ENCODE measurements around the gene DNAJC16.

The DNAJC16 gene

GRCh38 chr1:15507278-15507677, 19.4 kb upstream of the DNAJC16 start:
- Histone ChIP-seq H3F3A (ENCODE audit: insufficient read depth) (no peaks in the 10 kb centered on the region), H3K9me2 (replicated peaks; ENCODE audit: insufficient read depth, low read length) (no peaks in the 10 kb centered on the region), H3K4me3 (ENCODE audit: insufficient read depth, low read length, poor library complexity, severe bottlenecking) (no peak overlapping the region), H3K27me3 (ENCODE audit: low read length) (no peaks in the 10 kb centered on the region), H4K20me1 (ENCODE audit: low read depth, low read length) (no peaks in the 10 kb centered on the region), H3K27ac (ENCODE audit: low read depth, low read length) (no peak overlapping the region), H3K36me3 (ENCODE audit: low read length) (no peaks in the 10 kb centered on the region), H3K9ac (ENCODE audit: low read length) (no peak overlapping the region), H2AFZ (ENCODE audit: low read depth, low read length, severe bottlenecking) (no peak overlapping the region), H3K9me3 (ENCODE audit: insufficient read depth, low read length) (no peaks in the 10 kb centered on the region), H3K79me2 (ENCODE audit: insufficient read depth, low read length) (no peaks in the 10 kb centered on the region), H3K4me2 (ENCODE audit: low read depth, low read length, poor library complexity, severe bottlenecking) (no peak overlapping the region)
- no peak for TF ChIP-seq EZH2phosphoT487 (conservative IDR thresholded peaks at IDR 0.05; ENCODE audit: low read length)
- TF ChIP-seq CTCF (IDR thresholded peaks at IDR 0.05; ENCODE audit: insufficient read depth, low read length, poor library complexity, severe bottlenecking) = no peak

GRCh38 chr1:15508700-15509487, 17.8 kb upstream of the DNAJC16 start:
- Histone ChIP-seq H3K27ac (ENCODE audit: low read depth, low read length) (no peak overlapping the region), H3K4me2 (ENCODE audit: low read depth, low read length, poor library complexity, severe bottlenecking) (no peak overlapping the region), H3F3A (ENCODE audit: insufficient read depth) (no peaks in the 10 kb centered on the region), H3K9ac (ENCODE audit: low read length) (no peak overlapping the region), H3K79me2 (ENCODE audit: insufficient read depth, low read length) (no peaks in the 10 kb centered on the region), H3K9me2 (replicated peaks; ENCODE audit: insufficient read depth, low read length) (no peaks in the 10 kb centered on the region), H3K36me3 (ENCODE audit: low read length) (no peaks in the 10 kb centered on the region), H3K4me3 (ENCODE audit: insufficient read depth, low read length, poor library complexity, severe bottlenecking) (no peak overlapping the region), H2AFZ (ENCODE audit: low read depth, low read length, severe bottlenecking) (no peak overlapping the region), H4K20me1 (ENCODE audit: low read depth, low read length) (no peaks in the 10 kb centered on the region), H3K9me3 (ENCODE audit: insufficient read depth, low read length) (no peaks in the 10 kb centered on the region), H3K27me3 (ENCODE audit: low read length) (no peaks in the 10 kb centered on the region)
- TF ChIP-seq CTCF (IDR thresholded peaks at IDR 0.05; ENCODE audit: insufficient read depth, low read length, poor library complexity, severe bottlenecking) = no peak
- no peak for TF ChIP-seq EZH2phosphoT487 (conservative IDR thresholded peaks at IDR 0.05; ENCODE audit: low read length)

- no peaks in the 10 kb centered on the region for H4K20me1 ChIP-seq (ENCODE audit: low read depth, low read length)
- H3K4me3 ChIP-seq (ENCODE audit: insufficient read depth, low read length, poor library complexity, severe bottlenecking) = no peak overlapping the region
- H3K36me3 ChIP-seq (ENCODE audit: low read length) = no peaks in the 10 kb centered on the region
- no peaks in the 10 kb centered on the region for H3K9me2 ChIP-seq (replicated peaks; ENCODE audit: insufficient read depth, low read length)
- no peaks in the 10 kb centered on the region for H3F3A ChIP-seq (ENCODE audit: insufficient read depth)
- H3K9me3 ChIP-seq (ENCODE audit: insufficient read depth, low read length) = no peaks in the 10 kb centered on the region
- no peak overlapping the region for H3K9ac ChIP-seq (ENCODE audit: low read length)
- no peak overlapping the region for H3K4me2 ChIP-seq (ENCODE audit: low read depth, low read length, poor library complexity, severe bottlenecking)
- no peak overlapping the region for H2AFZ ChIP-seq (ENCODE audit: low read depth, low read length, severe bottlenecking)
- H3K27ac ChIP-seq (ENCODE audit: low read depth, low read length) = no peak overlapping the region
- no peaks in the 10 kb centered on the region for H3K79me2 ChIP-seq (ENCODE audit: insufficient read depth, low read length)
- TF ChIP-seq CTCF (IDR thresholded peaks at IDR 0.05; ENCODE audit: insufficient read depth, low read length, poor library complexity, severe bottlenecking) = no peak
- no peak for TF ChIP-seq EZH2phosphoT487 (conservative IDR thresholded peaks at IDR 0.05; ENCODE audit: low read length)
- H3K27me3 ChIP-seq (ENCODE audit: low read length) = no peaks in the 10 kb centered on the region
These were observed 17.1 kb upstream of the DNAJC16 start for GRCh38 chr1:15509586-15509985.

Measured in SU-DHL-6 (cell line).